ENCODE measurements around the gene RAB13. TPM values are rescaled to one million over a fixed set of nuclear protein-coding genes. Genes with fewer than 3 reads are reported as not detected.

Gene RAB13
- total RNA-seq, 1 donor from 2014 or later: 145 TPM

DNA sequence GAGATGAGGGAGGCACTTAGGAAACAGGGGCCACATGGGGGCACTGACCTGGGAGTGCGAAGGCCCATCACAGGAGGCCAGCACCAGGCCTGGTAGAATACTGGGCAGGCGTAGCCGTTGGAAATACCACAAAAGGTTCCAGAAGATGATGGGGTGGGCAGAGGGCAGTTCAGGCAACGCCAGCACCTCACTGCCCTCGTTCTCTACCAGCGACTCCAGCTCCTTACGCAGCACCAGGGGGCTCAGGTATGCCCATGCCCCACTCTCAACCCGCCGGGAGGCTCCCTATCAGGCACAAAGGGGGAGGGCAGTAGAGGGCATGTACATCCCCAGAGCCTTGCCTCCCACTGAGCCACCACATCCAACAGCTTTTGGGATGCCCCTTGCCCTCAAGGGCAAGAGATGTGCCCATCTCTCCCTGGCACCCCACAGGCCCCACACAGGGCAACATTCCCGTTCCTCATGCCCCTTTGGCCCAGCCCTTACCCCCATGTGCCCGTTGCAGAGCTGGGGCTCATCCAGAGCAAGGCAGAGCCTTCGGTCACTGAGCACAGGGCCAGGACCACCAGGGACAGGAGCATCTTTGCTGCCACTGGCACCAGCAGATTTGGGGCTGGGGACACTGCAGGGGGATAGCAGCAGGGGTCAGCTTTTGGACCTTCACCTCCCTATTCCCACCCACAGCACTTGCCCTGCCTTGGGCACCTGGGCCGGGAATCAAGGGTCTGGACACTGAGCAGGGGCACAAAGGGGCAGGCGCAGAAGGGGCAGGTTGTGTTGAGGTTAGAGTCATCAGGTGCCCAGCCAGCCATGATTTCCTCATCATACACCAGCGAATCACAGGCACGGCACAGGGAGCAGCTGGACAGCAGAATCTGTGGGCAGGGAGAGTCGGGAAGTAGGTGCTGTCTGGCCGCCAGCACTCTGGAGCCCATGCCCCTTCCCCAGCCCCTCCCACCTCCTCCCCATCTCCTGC, 53.7 kb downstream of the RAB13 start:
- H3K27ac Mint-ChIP-seq (ENCODE audit: unreplicated experiment): no peak overlapping the region
- Histone ChIP-seq H3K9ac (ENCODE audit: low read length) (no peak overlapping the region), H3K79me2 (ENCODE audit: insufficient read depth, low read length) (no peaks in the 10 kb centered on the region), H3K36me3 (ENCODE audit: insufficient read depth, low read length) (peaks cover 11% of the 10 kb centered on the region), H3K4me3 (ENCODE audit: insufficient read depth, low read depth, low read length) (no peak overlapping the region), H3K27ac (ENCODE audit: low read depth, low read length) (no peak overlapping the region), H3K27me3 (ENCODE audit: insufficient read depth, low read length) (no peaks in the 10 kb centered on the region), H2AFZ (ENCODE audit: low read depth, low read length) (no peak overlapping the region), H3K4me2 (ENCODE audit: low read length) (no peak overlapping the region), H3K9me3 (ENCODE audit: insufficient read depth, low read depth, low read length) (no peaks in the 10 kb centered on the region), H3K4me1 (ENCODE audit: insufficient read depth, low read length) (peaks cover 4% of the 10 kb centered on the region), H4K20me1 (ENCODE audit: insufficient read depth, low read length) (no peaks in the 10 kb centered on the region)
- H3K4me3 Mint-ChIP-seq (ENCODE audit: unreplicated experiment): no peak overlapping the region
- no peaks in the 10 kb centered on the region for H3K4me1 Mint-ChIP-seq (ENCODE audit: low read depth, unreplicated experiment)
- H3K36me3 Mint-ChIP-seq (ENCODE audit: low read depth, unreplicated experiment): peaks cover 30% of the 10 kb centered on the region
- no peaks in the 10 kb centered on the region for H3K27me3 Mint-ChIP-seq (ENCODE audit: low read depth, unreplicated experiment)
- FAIRE-seq: no peak
- H3K9me3 Mint-ChIP-seq (ENCODE audit: unreplicated experiment): no peaks in the 10 kb centered on the region
- TF ChIP-seq, protein P1, sequence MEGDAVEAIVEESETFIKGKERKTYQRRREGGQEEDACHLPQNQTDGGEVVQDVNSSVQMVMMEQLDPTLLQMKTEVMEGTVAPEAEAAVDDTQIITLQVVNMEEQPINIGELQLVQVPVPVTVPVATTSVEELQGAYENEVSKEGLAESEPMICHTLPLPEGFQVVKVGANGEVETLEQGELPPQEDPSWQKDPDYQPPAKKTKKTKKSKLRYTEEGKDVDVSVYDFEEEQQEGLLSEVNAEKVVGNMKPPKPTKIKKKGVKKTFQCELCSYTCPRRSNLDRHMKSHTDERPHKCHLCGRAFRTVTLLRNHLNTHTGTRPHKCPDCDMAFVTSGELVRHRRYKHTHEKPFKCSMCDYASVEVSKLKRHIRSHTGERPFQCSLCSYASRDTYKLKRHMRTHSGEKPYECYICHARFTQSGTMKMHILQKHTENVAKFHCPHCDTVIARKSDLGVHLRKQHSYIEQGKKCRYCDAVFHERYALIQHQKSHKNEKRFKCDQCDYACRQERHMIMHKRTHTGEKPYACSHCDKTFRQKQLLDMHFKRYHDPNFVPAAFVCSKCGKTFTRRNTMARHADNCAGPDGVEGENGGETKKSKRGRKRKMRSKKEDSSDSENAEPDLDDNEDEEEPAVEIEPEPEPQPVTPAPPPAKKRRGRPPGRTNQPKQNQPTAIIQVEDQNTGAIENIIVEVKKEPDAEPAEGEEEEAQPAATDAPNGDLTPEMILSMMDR (IDR thresholded peaks at IDR 0.05; ENCODE audit: insufficient read depth, low read depth, low read length): no peak
- no peak for TF ChIP-seq EZH2 (IDR thresholded peaks at IDR 0.05; ENCODE audit: insufficient read depth, low read length)
- DNase-seq (ENCODE audit: low read depth): no peak

Small RNA genes lying within 50 kb of the gene (microRNA-seq; reads per million reads assigned to microRNA genes)
- gene MIR6737: 1.6 reads per million

Other genes with a start within 250 kb of the RAB13 start
- gene SLC27A3, start 210.9 kb downstream of the RAB13 start, total RNA-seq: 5.9 and 8.5 TPM in 2 replicates
- gene GATAD2B, start 63.4 kb downstream of the RAB13 start, total RNA-seq: 48.4 and 56.9 TPM in 2 replicates
- gene DENND4B, start 39.6 kb downstream of the RAB13 start, total RNA-seq: 31.3 and 32.2 TPM in 2 replicates
- gene CRTC2, start 27.7 kb downstream of the RAB13 start, total RNA-seq: 38.3 and 38.4 TPM in 2 replicates
- 90.2 and 91.7 TPM in 2 replicates for gene SLC39A1, start 22.8 kb downstream of the RAB13 start, total RNA-seq
- gene CREB3L4, start 18.4 kb downstream of the RAB13 start, total RNA-seq: 5.3 and 6.1 TPM in 2 replicates
- 103 TPM in 2 replicates for gene JTB, start 8.7 kb downstream of the RAB13 start, total RNA-seq
- 1,010 and 1,149 TPM in 2 replicates for gene RPS27, start 4.4 kb upstream of the RAB13 start, total RNA-seq
- gene NUP210L, start 168.7 kb upstream of the RAB13 start, total RNA-seq: 0.07 TPM in 1 of 2 replicates, not detected in the other
- gene TPM3, start 205.8 kb upstream of the RAB13 start, total RNA-seq: 600 and 687 TPM in 2 replicates
- not detected in 2 replicates for gene CFAP141, start 220.0 kb upstream of the RAB13 start, total RNA-seq
- gene UBAP2L, start 234.6 kb upstream of the RAB13 start, total RNA-seq: 203 and 218 TPM in 2 replicates